ENCODE data around the gene KLHDC7B.

The KLHDC7B gene

GRCh38 chr22:50550395-50550794, 4.7 kb downstream of the KLHDC7B start:
- DNase-seq (ENCODE audit: extremely low read depth, low read depth), result no peak
- H3K4me3 ChIP-seq (replicated peaks; ENCODE audit: low read depth, low read length), result no peak overlapping the region
- no peak for TF ChIP-seq CTCF (IDR thresholded peaks at IDR 0.05; ENCODE audit: low read depth, low read length, missing control alignments)

DNA sequence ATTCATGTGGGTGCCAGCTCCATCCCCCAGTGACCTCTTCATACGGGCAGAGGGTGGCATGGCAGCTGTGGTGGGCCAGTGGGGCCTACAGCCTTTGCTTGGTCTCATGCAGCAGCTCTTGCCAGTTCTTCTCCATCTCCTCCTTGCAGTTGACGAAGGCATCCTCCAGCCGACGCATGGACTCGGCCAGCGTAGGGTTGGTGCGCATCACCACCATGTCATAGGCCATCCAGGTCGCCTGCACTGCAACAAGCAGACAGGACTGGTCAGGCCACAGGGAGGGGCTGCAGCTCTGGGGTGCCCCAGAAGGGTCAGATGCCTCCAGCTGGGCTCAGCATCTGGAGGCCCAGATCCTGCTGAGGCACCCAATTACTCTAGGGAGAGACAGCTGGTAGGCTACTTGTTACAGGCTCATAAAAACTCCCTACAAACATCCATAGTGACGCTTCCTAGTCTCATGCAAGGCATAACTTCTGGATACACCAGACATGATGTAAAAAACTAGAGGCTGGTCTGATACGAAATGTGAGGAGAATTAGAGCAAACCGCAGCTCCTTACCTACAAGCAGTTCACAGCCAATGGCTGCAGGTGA, 5.6 kb downstream of the KLHDC7B start:
- H3K4me3 ChIP-seq (replicated peaks; ENCODE audit: low read depth, low read length), result no peak overlapping the region
- no peak for DNase-seq (ENCODE audit: extremely low read depth, low read depth)
- no peak for TF ChIP-seq CTCF (IDR thresholded peaks at IDR 0.05; ENCODE audit: low read depth, low read length, missing control alignments)

- no peak for DNase-seq (ENCODE audit: extremely low read depth, low read depth)
These were observed 7.6 kb downstream of the KLHDC7B start for GRCh38 chr22:50553310-50553709.

GRCh38 chr22:50556703-50557102, 11.0 kb downstream of the KLHDC7B start:
- no peak overlapping the region for H3K4me3 ChIP-seq (replicated peaks; ENCODE audit: low read depth, low read length)
- TF ChIP-seq CTCF (IDR thresholded peaks at IDR 0.05; ENCODE audit: low read depth, low read length, missing control alignments), result no peak
- DNase-seq (ENCODE audit: extremely low read depth, low read depth), result no peak

More at GRCh38 chr22:50553310-50553709, 7.6 kb downstream of the KLHDC7B start:
- no peak overlapping the region for H3K4me3 ChIP-seq (replicated peaks; ENCODE audit: low read depth, low read length)
- no peak for TF ChIP-seq CTCF (IDR thresholded peaks at IDR 0.05; ENCODE audit: low read depth, low read length, missing control alignments)

DNA sequence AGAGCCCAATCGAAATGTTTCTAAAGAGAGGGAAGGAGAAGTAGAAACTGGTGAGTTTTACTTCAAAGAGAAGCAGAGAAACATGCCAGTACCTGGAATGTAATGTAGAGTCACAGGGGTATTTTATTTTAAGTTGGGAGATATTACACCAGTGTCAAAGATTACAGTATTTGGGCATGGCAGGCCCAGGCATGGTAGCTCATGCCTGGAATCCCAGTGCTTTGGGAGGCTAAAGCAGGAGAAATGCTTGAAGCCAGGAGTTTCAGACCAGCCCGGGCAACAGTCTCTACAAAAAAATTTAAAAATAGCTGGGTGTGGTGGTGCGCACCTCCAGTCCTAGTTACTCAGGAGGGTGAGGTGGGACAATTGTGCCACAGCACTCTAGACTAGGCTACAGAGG, 14.3 kb downstream of the KLHDC7B start:
- H3K4me3 ChIP-seq (replicated peaks; ENCODE audit: low read depth, low read length), result no peak overlapping the region
- no peak for DNase-seq (ENCODE audit: extremely low read depth, low read depth)
- no peak for TF ChIP-seq CTCF (IDR thresholded peaks at IDR 0.05; ENCODE audit: low read depth, low read length, missing control alignments)

GRCh38 chr22:50561401-50562358, 16.0 kb downstream of the KLHDC7B start:
- DNase-seq (ENCODE audit: extremely low read depth, low read depth), result no peak
- TF ChIP-seq CTCF (IDR thresholded peaks at IDR 0.05; ENCODE audit: low read depth, low read length, missing control alignments), result no peak
- no peak overlapping the region for H3K4me3 ChIP-seq (replicated peaks; ENCODE audit: low read depth, low read length)
